A549 treated with CpdA at 1 μM for 4 hours (cell line): Measurements from ENCODE around the gene NEDD4L. TPM values are rescaled to one million over a fixed set of nuclear protein-coding genes. Genes with fewer than 3 reads are reported as not detected.

ENCODE experiments used
- total RNA-seq: library from RNA; stranded (reverse); fragments of 200-300 nt; extraction: Qiagen RNA extraction; gene quantifications from 5 replicates; pipeline ENCODE4 v1.2.3, GENCODE V29; 2022; ENCODE audit warnings: low read depth

Gene NEDD4L
- 27.6 to 34.1 TPM (median 31.4 TPM) in 5 replicates for total RNA-seq

DNA sequence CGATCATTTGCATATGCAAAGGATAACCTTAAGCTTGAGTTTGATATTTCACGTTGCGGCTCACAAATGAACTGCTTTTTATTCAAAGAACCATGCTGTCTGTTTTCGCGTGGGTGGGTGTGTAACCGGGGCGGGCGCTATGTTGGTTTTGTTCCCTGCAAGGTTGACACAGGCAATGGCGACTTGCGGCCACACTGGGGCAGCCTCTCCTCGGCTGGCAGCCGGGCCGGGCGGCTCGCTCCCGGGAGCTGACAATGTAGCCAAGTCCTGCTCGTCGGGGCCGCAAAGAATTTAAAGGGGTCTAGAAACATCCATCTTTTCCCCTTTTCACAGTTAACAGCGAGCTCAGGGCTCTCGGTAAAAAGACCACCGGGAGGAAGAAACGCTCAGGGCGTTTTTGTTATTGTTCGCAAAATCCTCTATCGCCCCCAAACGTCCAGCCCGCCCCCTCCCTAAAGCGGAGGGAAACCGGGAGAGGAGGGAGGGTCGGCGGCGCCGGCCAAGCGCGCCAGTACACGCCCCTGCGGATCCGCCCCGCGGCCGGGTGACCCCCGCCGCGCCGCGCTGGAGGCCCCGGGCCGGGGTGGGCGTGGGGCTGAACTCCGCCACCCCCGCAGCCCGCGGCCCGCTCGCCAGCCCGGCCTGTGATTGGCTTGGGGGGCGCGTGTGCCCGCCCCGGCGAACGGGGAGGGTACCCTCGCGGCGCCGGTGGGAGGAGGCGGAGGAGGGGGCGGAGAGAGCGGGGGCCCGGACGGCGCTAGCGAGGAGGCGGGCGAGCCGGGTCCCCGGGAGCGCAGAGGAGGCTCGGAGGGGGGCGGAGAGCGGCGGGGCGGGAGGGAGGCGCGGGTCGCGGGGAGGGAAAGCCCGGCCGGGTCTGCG lies at the start of gene NEDD4L:
TSS of gene NEDD4L (plus strand) at position 736 of the 879 bp plus-strand sequence. CDS start 435 bp downstream, outside the sequence.

Other genes with a start within 250 kb of the NEDD4L start
- gene ATP8B1, start 240.9 kb upstream of the NEDD4L start, total RNA-seq: 8.6 to 11.9 TPM (median 9.7 TPM) in 5 replicates